VCaP (cell line): Measurements from ENCODE around the gene SH3PXD2A.
"Not testable (repeated sequence)": the region's sequence is repeated elsewhere in the genome, so short reads cannot be mapped to it uniquely, and the experiment has no call there.

Experiments
- H3K27ac ChIP-seq: fragments of 450-650 bp; 2 replicates; pipeline ENCODE4 v1.5.1; 2017
- CTCF ChIP-seq: fragments of 450-650 bp; conservative IDR thresholded peaks from 2 replicates; pipeline ENCODE4 v1.5.1; 2017; ENCODE audit warnings: mild to moderate bottlenecking, moderate library complexity

Gene SH3PXD2A

GRCh38 chr10:103637927-103638557 is 217.3 kb downstream of the SH3PXD2A start:
- TF ChIP-seq CTCF, result no peak

DNA sequence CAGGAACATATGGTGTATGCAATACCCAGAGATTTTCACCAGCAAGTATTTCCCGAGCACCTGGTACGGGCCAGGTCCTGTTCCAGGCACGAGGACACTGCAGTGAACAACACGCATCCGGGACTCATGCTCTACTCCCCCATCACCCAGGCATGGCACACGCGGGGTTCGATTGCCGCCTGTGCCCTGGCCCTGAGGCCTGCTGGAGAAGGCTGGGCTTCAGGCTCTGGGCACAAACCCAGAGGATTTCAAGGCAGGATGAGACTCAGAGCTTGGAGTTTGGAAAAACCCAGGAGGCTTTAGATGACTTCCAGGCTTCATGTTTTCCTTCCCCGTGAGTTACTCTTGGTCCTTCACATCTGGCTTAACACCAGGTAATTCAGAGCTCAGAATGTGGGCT is 218.4 kb downstream of the SH3PXD2A start:
- H3K27ac ChIP-seq, result no peak overlapping the region
- no peak for TF ChIP-seq CTCF

More at GRCh38 chr10:103637927-103638557, 217.3 kb downstream of the SH3PXD2A start:
- H3K27ac ChIP-seq, result no peak overlapping the region

DNA sequence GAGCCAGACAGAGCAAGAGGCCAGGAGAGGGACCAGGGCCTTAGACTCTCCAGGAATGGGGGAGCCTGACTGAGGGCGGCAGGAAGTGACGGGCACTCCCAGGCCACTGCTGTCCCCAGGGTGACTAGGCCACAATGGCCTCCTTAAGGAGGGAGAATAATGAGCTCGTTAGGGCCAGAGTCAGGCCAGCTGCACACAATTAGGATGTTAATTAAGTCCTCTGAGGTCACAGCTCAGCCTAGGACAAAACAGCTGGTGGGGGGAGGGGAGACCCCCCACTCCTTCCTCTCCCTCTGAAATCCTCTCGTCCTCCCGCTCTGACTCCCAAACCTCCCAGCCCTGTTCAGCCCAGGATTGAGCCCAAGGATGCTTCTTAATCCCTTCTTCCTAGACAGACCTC is 218.9 kb downstream of the SH3PXD2A start:
- no peak overlapping the region for H3K27ac ChIP-seq

DNA sequence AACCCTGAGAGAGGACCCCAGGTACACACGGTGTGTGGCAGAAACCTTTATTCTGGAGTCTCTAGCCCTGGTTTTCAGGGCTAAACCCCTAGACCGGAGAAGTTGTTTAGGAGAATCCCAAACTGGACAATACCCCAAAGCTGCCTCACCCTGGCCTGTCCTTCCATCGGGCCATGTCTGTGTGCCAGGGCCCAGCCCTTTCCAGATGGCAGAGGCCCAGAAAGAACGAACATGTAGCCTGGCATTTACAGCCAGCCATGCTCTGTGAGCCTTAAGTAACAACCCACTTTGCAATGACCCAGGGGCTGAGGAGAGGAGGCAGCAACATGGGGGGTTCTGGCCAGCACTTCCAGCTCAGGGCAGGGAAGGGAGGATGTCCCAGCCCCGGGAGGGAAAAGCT is 219.8 kb downstream of the SH3PXD2A start:
- no peak overlapping the region for H3K27ac ChIP-seq
- TF ChIP-seq CTCF, result no peak

More for the DNA sequence above, 218.9 kb downstream of the SH3PXD2A start:
- TF ChIP-seq CTCF, result no peak

GRCh38 chr10:103633846-103634245 is 221.5 kb downstream of the SH3PXD2A start:
- TF ChIP-seq CTCF, result no peak
- no peak overlapping the region for H3K27ac ChIP-seq

- H3K27ac ChIP-seq, result not testable (repeated sequence)
Observed at GRCh38 chr10:103632871-103633270, 222.5 kb downstream of the SH3PXD2A start.

- no peak for TF ChIP-seq CTCF
- no peak overlapping the region for H3K27ac ChIP-seq
Observed at GRCh38 chr10:103632247-103632642, 223.1 kb downstream of the SH3PXD2A start.

DNA sequence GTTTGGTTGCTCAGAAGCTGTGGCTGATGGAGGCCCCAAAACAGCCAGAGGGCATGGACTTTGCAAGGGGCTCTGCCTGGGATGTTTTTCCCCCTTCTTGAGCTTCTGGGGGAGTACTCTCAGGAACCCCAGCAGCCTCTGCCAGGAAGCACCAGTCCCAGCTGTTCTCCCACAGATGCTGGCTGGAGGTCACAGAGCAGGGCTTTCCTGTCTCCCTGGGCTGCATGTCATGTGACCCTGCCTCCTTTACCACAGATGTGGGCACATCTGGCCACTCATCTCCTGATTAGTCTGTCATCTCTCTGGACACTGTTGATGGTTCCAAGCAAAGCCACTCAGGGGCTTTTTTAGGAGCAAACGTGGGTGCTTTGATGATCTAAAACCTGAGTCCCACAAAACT is 225.2 kb downstream of the SH3PXD2A start:
- H3K27ac ChIP-seq, result no peak overlapping the region
- no peak for TF ChIP-seq CTCF
